ENCODE measurements around the gene CARS2.
"Not testable (repeated sequence)": the region's sequence is repeated elsewhere in the genome, so short reads cannot be mapped to it uniquely, and the experiment has no call there.

CARS2 gene

DNA sequence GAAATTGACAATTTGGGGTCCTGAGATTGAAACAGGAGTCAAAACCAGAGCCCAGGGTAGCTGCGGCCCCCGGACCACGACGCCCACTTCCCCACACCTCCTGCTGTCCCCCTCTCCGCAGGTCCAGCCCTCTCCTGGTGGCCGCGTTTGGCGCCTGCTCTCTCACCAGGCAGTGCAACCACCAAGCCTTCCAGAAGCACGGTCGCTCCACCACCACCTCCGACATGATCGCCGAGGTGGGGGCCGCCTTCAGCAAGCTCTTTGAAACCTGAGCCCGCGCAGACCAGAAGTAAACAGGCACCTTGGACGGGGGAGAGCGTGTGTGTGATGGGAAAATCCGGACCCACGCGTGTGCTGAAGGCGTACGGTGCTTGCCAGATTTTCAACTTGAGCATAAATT lies 67.7 kb downstream of the CARS2 start:
- DNase-seq (ENCODE audit: low read depth in 2 of 2): no peak

- no peak for DNase-seq (ENCODE audit: low read depth in 2 of 2)
Observed at GRCh38 chr13:110637747-110638146, 68.2 kb downstream of the CARS2 start.

DNA sequence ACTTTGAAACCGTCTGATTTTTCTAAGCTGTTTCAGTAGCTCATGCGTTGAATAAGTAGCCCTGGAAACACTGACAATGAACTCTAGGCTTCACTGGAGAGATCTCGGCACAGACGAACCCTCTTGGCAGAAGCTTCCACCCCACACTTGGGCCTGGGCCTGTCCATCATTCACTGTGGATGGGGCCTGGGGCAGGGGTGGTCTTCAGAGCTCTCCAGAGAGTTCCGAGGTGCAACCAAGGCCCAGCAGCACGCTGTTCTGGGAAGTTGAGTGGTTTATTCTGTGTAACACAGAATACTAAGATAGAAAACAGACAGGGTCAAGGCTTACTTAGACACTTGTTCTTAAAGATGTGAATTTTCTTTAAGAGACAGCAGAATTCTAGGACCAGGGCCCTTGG lies 68.6 kb downstream of the CARS2 start:
- DNase-seq (ENCODE audit: low read depth in 2 of 2): no peak

GRCh38 chr13:110636701-110637201 lies 69.2 kb downstream of the CARS2 start:
- no peak for DNase-seq (ENCODE audit: low read depth in 2 of 2)

DNA sequence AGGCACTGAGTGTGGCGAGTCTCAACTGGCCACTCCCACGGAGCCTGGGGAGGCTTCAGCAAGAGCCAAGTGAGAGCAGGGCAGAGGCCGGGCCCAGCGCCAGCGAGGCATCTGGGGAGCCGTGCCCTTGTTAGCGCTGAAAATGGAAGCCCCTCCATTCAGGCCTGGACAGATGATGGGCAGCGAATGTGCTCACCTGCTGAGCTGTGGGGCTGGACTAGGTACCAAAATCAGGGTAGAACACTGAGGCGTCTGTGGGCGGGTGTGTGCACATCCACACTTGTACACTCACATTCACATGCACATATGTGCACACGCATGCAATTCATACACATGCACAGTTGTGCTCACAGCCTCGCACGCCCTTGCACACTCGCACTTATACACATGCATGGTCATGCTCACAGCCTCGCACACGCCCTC lies 69.9 kb downstream of the CARS2 start:
- DNase-seq (ENCODE audit: low read depth in 2 of 2): no peak

DNA sequence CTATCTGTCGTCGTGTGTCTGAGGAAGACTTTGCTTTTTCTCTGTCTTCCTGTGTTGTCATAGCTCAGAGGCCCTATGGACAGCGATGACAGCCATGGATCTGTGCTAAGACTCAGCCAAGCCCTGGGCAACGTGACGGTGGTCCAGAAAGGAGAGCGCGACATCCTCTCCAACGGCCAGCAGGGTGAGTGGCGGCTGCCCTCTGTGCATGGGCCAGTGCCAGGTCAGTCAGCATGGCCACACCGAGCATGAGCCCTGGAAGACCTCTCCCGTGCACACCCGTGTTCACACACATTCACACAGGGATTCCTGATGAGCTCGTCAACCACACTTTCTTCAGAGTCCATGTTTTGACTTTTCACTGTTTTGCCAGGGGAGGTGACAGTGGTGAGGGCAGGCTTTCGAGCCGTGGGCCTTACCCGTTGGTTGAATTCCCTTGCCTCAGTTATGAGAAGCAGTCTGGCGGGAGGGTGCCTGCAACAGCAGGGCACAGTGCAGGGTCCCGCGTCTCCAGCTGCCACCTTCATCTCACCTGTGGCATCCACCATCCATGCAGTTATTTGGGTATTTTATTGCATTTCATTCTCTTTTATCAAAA lies 70.4 kb downstream of the CARS2 start:
- DNase-seq (ENCODE audit: low read depth in 2 of 2): no peak

DNA sequence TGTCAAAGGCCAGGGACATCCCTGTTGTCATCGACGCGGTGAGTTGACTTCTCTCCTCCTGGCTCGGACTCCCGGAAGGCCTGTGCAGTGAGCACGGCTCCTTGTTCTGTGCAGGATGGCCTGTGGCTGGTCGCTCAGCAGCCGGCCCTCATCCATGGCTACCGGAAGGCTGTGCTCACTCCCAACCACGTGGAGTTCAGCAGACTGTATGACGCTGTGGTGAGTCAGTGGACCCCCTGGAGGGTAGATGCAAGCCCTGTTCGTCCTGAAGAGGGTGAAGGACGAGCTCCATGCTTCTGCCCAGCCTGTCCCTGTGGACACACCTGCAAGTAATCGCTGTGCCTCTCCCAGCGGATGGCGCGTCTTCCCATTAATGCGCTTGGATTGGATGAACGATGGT lies 71.4 kb downstream of the CARS2 start:
- DNase-seq (ENCODE audit: low read depth in 2 of 2): no peak

- DNase-seq (ENCODE audit: low read depth in 2 of 2): no peak
Observed at GRCh38 chr13:110633776-110634175, 72.1 kb downstream of the CARS2 start.

DNA sequence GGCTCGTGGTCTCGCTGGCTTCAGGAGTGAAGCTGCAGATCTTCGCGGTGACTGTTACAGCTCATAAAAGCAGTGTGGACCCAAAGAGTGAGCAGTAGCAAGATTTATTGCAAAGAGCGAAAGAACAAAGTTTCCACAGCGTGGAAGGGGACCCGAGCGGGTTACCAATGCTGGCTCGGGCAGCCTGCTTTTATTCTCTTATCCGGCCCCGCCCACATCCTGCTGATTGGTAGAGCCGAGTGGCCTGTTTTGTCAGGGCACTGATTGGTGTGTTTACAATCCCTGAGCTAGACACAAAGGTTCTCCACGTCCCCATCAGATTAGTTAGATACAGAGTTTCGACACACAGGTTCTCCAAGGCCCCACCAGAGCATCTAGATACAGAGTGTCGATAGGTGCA lies 73.7 kb downstream of the CARS2 start:
- not testable (repeated sequence) for DNase-seq (ENCODE audit: low read depth in 2 of 2)

- DNase-seq (ENCODE audit: low read depth in 2 of 2): no peak
Observed at GRCh38 chr13:110630566-110631119, 75.3 kb downstream of the CARS2 start.

GRCh38 chr13:110629735-110630134 lies 76.2 kb downstream of the CARS2 start:
- no peak for DNase-seq (ENCODE audit: low read depth in 2 of 2)

- no peak for DNase-seq (ENCODE audit: low read depth in 2 of 2)
Observed at GRCh38 chr13:110628952-110629701, 76.8 kb downstream of the CARS2 start.

- DNase-seq (ENCODE audit: low read depth in 2 of 2): no peak
Observed at GRCh38 chr13:110628477-110628793, 77.5 kb downstream of the CARS2 start.

- no peak for DNase-seq (ENCODE audit: low read depth in 2 of 2)
Observed at GRCh38 chr13:110627761-110628476, 78.0 kb downstream of the CARS2 start.

- no peak for DNase-seq (ENCODE audit: low read depth in 2 of 2)
Observed at GRCh38 chr13:110627351-110627750, 78.6 kb downstream of the CARS2 start.

GRCh38 chr13:110626521-110626920 lies 79.4 kb downstream of the CARS2 start:
- no peak for DNase-seq (ENCODE audit: low read depth in 2 of 2)

GRCh38 chr13:110625771-110626321 lies 80.1 kb downstream of the CARS2 start:
- DNase-seq (ENCODE audit: low read depth in 2 of 2): no peak

- no peak for DNase-seq (ENCODE audit: low read depth in 2 of 2)
Observed at GRCh38 chr13:110624766-110625756, 80.9 kb downstream of the CARS2 start.

DNA sequence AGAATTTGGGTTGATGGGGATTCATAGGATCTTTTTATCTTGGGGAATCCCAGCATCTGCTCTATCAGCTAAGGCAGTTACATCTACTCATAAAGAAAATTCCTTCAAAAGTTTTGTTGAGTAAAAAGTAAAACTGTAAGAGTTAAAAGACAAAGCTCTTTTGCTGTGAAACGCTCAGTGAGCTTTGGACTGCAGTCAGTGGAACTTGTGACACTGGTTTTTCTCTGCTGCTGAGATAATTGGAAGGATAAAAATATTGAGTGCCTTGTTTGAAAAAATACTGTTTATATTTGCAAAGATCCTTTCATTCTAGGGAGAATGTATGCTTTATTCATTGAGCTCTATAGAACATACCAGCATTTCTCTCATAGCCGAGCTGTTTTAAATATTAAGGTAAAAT lies 85.3 kb downstream of the CARS2 start:
- no peak for DNase-seq (ENCODE audit: low read depth in 2 of 2)

DNA sequence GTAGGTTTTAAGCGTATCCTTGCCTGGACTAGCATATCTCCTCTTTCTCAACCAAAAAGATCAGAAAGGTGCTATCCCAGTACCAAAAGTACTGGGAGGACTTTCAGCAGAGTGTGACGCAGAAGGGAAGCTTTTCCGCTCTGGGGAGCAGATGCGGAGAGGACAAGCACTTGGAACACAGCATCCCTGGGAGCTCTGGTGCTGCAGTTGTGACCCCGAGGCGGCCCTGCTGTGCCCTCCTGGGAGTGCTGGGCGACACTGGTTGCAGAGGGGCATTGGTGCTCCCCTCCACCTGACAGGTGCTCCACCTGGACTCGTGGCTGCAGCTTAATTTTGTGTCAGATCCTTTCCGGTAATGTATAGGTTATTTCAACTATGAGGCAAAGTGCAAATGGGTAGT lies 87.1 kb downstream of the CARS2 start:
- DNase-seq (ENCODE audit: low read depth in 2 of 2): no peak

DNA sequence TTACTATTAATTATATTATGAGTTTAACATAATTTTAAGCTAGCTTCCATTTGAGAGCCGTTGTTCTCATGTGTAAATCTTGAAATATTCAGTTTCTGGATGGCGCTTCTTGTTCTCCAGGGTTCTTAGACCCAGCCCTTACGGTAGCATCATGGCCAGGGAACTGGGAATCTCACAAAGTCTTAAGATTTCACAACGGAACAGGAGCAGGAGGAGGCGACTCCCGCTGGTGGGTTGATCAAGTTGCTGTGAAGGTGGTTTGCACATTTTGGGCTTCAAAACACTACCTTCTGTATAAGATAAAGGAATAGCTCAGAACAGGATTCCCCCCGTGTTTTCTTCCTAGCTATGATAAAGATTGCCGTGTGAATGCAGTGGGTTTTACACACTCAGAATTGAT lies 87.7 kb downstream of the CARS2 start:
- no peak for DNase-seq (ENCODE audit: low read depth in 2 of 2)
